GM12874 (cell line): Measurements from ENCODE around the gene DLL1.

Experiments
- CTCF ChIP-seq: IDR thresholded peaks from 2 replicates; pipeline ENCODE4 v1.5.1; 2011; ENCODE audit warnings: low read depth, mild to moderate bottlenecking, control low read depth, low read length, moderate library complexity; ENCODE audit not compliant: insufficient read depth

Gene DLL1

GRCh38 chr6:170313716-170314295 is 22.9 kb upstream of the DLL1 start:
- TF ChIP-seq CTCF, result no peak

- no peak for TF ChIP-seq CTCF
These were observed 22.0 kb upstream of the DLL1 start for GRCh38 chr6:170312876-170313275.

GRCh38 chr6:170311696-170312095 is 20.8 kb upstream of the DLL1 start:
- TF ChIP-seq CTCF, result no peak

GRCh38 chr6:170308761-170309160 is 17.9 kb upstream of the DLL1 start:
- no peak for TF ChIP-seq CTCF

- no peak for TF ChIP-seq CTCF
These were observed 16.2 kb upstream of the DLL1 start for GRCh38 chr6:170307080-170307545.

- TF ChIP-seq CTCF, result no peak
These were observed 15.6 kb upstream of the DLL1 start, which contains the start of gene FAM120B for GRCh38 chr6:170306324-170307079. FAM120B (plus strand) TSS chr6:170306758; CDS start chr6:170317391, 10,633 bp downstream.

GRCh38 chr6:170305805-170306323 is 15.0 kb upstream of the DLL1 start:
- no peak for TF ChIP-seq CTCF
